ENCODE measurements around the gene EPHA6. TPM values are rescaled to one million over a fixed set of nuclear protein-coding genes. Genes with fewer than 3 reads are reported as not detected.
"Not testable (repeated sequence)": the region's sequence is repeated elsewhere in the genome, so short reads cannot be mapped to it uniquely, and the experiment has no call there.

Gene EPHA6
- total RNA-seq, 1 donor from 2014 or later = 16.5 TPM

GRCh38 chr3:96900566-96900965, 86.2 kb downstream of the EPHA6 start:
- Mint-ChIP-seq H3K4me3 (ENCODE audit: low read depth) (no peak overlapping the region), H3K27ac (no peak overlapping the region), H3K9me3 (ENCODE audit: low read depth) (peaks cover 2% of the 10 kb centered on the region), H3K4me1 (ENCODE audit: low read depth) (peaks cover 5% of the 10 kb centered on the region), H3K36me3 (ENCODE audit: insufficient read depth) (peaks cover 1% of the 10 kb centered on the region), H3K27me3 (no peaks in the 10 kb centered on the region)
- TF ChIP-seq CTCF (IDR thresholded peaks at IDR 0.05; ENCODE audit: unreplicated experiment) = no peak
- DNase-seq (ENCODE audit: low spot score, unreplicated experiment) = no peak

- Mint-ChIP-seq H3K36me3 (ENCODE audit: insufficient read depth) (no peaks in the 10 kb centered on the region), H3K9me3 (ENCODE audit: low read depth) (peaks cover 2% of the 10 kb centered on the region), H3K27me3 (no peaks in the 10 kb centered on the region)
Observed at GRCh38 chr3:96915445-96915844, 101.1 kb downstream of the EPHA6 start.

GRCh38 chr3:96931119-96931862, 116.9 kb downstream of the EPHA6 start:
- TF ChIP-seq CTCF (IDR thresholded peaks at IDR 0.05; ENCODE audit: unreplicated experiment) = no peak
- Mint-ChIP-seq H3K27ac (peak overlapping the region; percentile 52), H3K4me3 (ENCODE audit: low read depth) (no peak overlapping the region), H3K36me3 (ENCODE audit: insufficient read depth) (peaks cover 17% of the 10 kb centered on the region), H3K4me1 (ENCODE audit: low read depth) (peaks cover 4% of the 10 kb centered on the region), H3K27me3 (no peaks in the 10 kb centered on the region), H3K9me3 (ENCODE audit: low read depth) (peaks cover 25% of the 10 kb centered on the region)
- DNase-seq (ENCODE audit: low spot score, unreplicated experiment) = no peak

More at GRCh38 chr3:96915445-96915844, 101.1 kb downstream of the EPHA6 start:
- H3K4me1 Mint-ChIP-seq (ENCODE audit: low read depth) = no peaks in the 10 kb centered on the region
- no peak for TF ChIP-seq CTCF (IDR thresholded peaks at IDR 0.05; ENCODE audit: unreplicated experiment)
- no peak overlapping the region for H3K27ac Mint-ChIP-seq
- no peak overlapping the region for H3K4me3 Mint-ChIP-seq (ENCODE audit: low read depth)
- DNase-seq (ENCODE audit: low spot score, unreplicated experiment) = no peak

- DNase-seq (ENCODE audit: low spot score, unreplicated experiment); H3K27ac Mint-ChIP-seq; H3K4me1 Mint-ChIP-seq (ENCODE audit: low read depth); H3K4me3 Mint-ChIP-seq (ENCODE audit: low read depth); H3K27me3 Mint-ChIP-seq: not testable (repeated sequence)
- H3K9me3 Mint-ChIP-seq (ENCODE audit: low read depth) = peaks cover 31% of the 10 kb centered on the region
- peaks cover 22% of the 10 kb centered on the region for H3K36me3 Mint-ChIP-seq (ENCODE audit: insufficient read depth)
Observed at GRCh38 chr3:96942131-96942530, 127.7 kb downstream of the EPHA6 start.

- Mint-ChIP-seq H3K36me3 (ENCODE audit: insufficient read depth) (no peaks in the 10 kb centered on the region), H3K4me3 (ENCODE audit: low read depth) (no peak overlapping the region), H3K27ac (no peak overlapping the region), H3K9me3 (ENCODE audit: low read depth) (no peaks in the 10 kb centered on the region), H3K27me3 (no peaks in the 10 kb centered on the region), H3K4me1 (ENCODE audit: low read depth) (peaks cover 17% of the 10 kb centered on the region)
- TF ChIP-seq CTCF (IDR thresholded peaks at IDR 0.05; ENCODE audit: unreplicated experiment) = no peak
- no peak for DNase-seq (ENCODE audit: low spot score, unreplicated experiment)
Observed at GRCh38 chr3:96958856-96959255, 144.5 kb downstream of the EPHA6 start.

- peaks cover 13% of the 10 kb centered on the region for H3K4me1 Mint-ChIP-seq (ENCODE audit: low read depth)
- no peaks in the 10 kb centered on the region for H3K9me3 Mint-ChIP-seq (ENCODE audit: low read depth)
- H3K4me3 Mint-ChIP-seq (ENCODE audit: low read depth) = no peak overlapping the region
- H3K27ac Mint-ChIP-seq = no peak overlapping the region
- H3K27me3 Mint-ChIP-seq = no peaks in the 10 kb centered on the region
- H3K36me3 Mint-ChIP-seq (ENCODE audit: insufficient read depth) = no peaks in the 10 kb centered on the region
- no peak for TF ChIP-seq CTCF (IDR thresholded peaks at IDR 0.05; ENCODE audit: unreplicated experiment)
- DNase-seq (ENCODE audit: low spot score, unreplicated experiment) = no peak
Observed at GRCh38 chr3:96959474-96959873, 145.1 kb downstream of the EPHA6 start.

Data from progenitor cell of endocrine pancreas (in vitro differentiated cells).